ENCODE data around the gene ZNF8.
A peak's percentile ranks its signal among the peaks of the same experiment; 100 is the strongest.
"Not testable (repeated sequence)": the region's sequence is repeated elsewhere in the genome, so short reads cannot be mapped to it uniquely, and the experiment has no call there.

ZNF8 gene

GRCh38 chr19:58278541-58279041 lies at the start of gene ZNF8:
Gene ZNF8 (plus strand): TSS chr19:58278955. CDS start chr19:58279082, 127 bp downstream.
- DNase-seq: peak; percentile 100

- peak; percentile 24 for DNase-seq
These were observed 49.5 kb upstream of the ZNF8 start for GRCh38 chr19:58229255-58229639.

GRCh38 chr19:58237324-58237723 lies 41.4 kb upstream of the ZNF8 start:
- no peak for DNase-seq

GRCh38 chr19:58243351-58243750 lies 35.4 kb upstream of the ZNF8 start:
- no peak for DNase-seq

- no peak for DNase-seq
These were observed 29.9 kb upstream of the ZNF8 start for GRCh38 chr19:58248886-58249285.

GRCh38 chr19:58252102-58252685 lies 26.6 kb upstream of the ZNF8 start:
- no peak for DNase-seq

GRCh38 chr19:58258259-58258658 lies 20.5 kb upstream of the ZNF8 start:
- DNase-seq: not testable (repeated sequence)

- DNase-seq: no peak
These were observed 17.2 kb upstream of the ZNF8 start for GRCh38 chr19:58261600-58261967.

- no peak for DNase-seq
These were observed 16.5 kb upstream of the ZNF8 start for GRCh38 chr19:58261968-58262921.

- no peak for DNase-seq
These were observed 15.8 kb upstream of the ZNF8 start for GRCh38 chr19:58262922-58263296.

GRCh38 chr19:58265100-58265499 lies 13.7 kb upstream of the ZNF8 start:
- no peak for DNase-seq

- no peak for DNase-seq
These were observed 10.4 kb upstream of the ZNF8 start for GRCh38 chr19:58268344-58268743.

GRCh38 chr19:58274771-58275201 lies 4.0 kb upstream of the ZNF8 start:
- DNase-seq: peak; percentile 74

GRCh38 chr19:58275564-58275963 lies 3.2 kb upstream of the ZNF8 start:
- DNase-seq: no peak

- DNase-seq: no peak
These were observed 1.6 kb upstream of the ZNF8 start for GRCh38 chr19:58277197-58277596.

GRCh38 chr19:58277748-58278540 lies 811 bp upstream of the ZNF8 start:
- no peak for DNase-seq

GRCh38 chr19:58279042-58279924 lies 528 bp downstream of the ZNF8 start:
- peak; percentile 65 for DNase-seq

- DNase-seq: no peak
These were observed 1.2 kb downstream of the ZNF8 start for GRCh38 chr19:58279925-58280316.

GRCh38 chr19:58284199-58284598 lies 5.4 kb downstream of the ZNF8 start:
- no peak for DNase-seq

GRCh38 chr19:58291943-58292342 lies 13.2 kb downstream of the ZNF8 start:
- no peak for DNase-seq

- DNase-seq: no peak
These were observed 16.1 kb downstream of the ZNF8 start for GRCh38 chr19:58294743-58295374.

GRCh38 chr19:58296104-58296503 lies 17.3 kb downstream of the ZNF8 start:
- no peak for DNase-seq

Measured in NCI-H226 (cell line).